SKM-1 treated with dmso at 0.1 percent for 144 hours (cell line): ENCODE data around the gene NWD2.

ENCODE experiments used
- DNase-seq: peaks from one replicate; lab custom pipeline; 2025; ENCODE audit not compliant: unreplicated experiment; lab: John Stamatoyannopoulos, UW

NWD2 gene

GRCh38 chr4:37438564-37439279, 194.2 kb downstream of the NWD2 start:
- DNase-seq: no peak

GRCh38 chr4:37439809-37440474, 195.4 kb downstream of the NWD2 start:
- DNase-seq: no peak

GRCh38 chr4:37440501-37440900, 196.0 kb downstream of the NWD2 start:
- no peak for DNase-seq

- no peak for DNase-seq
These were observed 196.9 kb downstream of the NWD2 start for GRCh38 chr4:37441231-37442061.

GRCh38 chr4:37442062-37442323, 197.4 kb downstream of the NWD2 start:
- DNase-seq: no peak

GRCh38 chr4:37443137-37443536, 198.6 kb downstream of the NWD2 start:
- DNase-seq: no peak

GRCh38 chr4:37445023-37445422, 200.5 kb downstream of the NWD2 start:
- DNase-seq: no peak

GRCh38 chr4:37446016-37446415, 201.5 kb downstream of the NWD2 start:
- DNase-seq: no peak

- DNase-seq: no peak
These were observed 203.3 kb downstream of the NWD2 start for GRCh38 chr4:37447886-37448285.

- DNase-seq: no peak
These were observed 205.8 kb downstream of the NWD2 start for GRCh38 chr4:37450309-37450708.

GRCh38 chr4:37450911-37451310, 206.4 kb downstream of the NWD2 start:
- no peak for DNase-seq

- DNase-seq: no peak
These were observed 207.1 kb downstream of the NWD2 start for GRCh38 chr4:37451656-37452055.

- DNase-seq: peak; percentile 74
These were observed 208.4 kb downstream of the NWD2 start for GRCh38 chr4:37452952-37453280.

- peak; percentile 61 for DNase-seq
These were observed 208.9 kb downstream of the NWD2 start for GRCh38 chr4:37453281-37453998.

GRCh38 chr4:37453999-37454800, 209.7 kb downstream of the NWD2 start:
- no peak for DNase-seq

- no peak for DNase-seq
These were observed 211.0 kb downstream of the NWD2 start for GRCh38 chr4:37455301-37456131.

- no peak for DNase-seq
These were observed 217.3 kb downstream of the NWD2 start for GRCh38 chr4:37461801-37462200.

GRCh38 chr4:37463033-37463856, 218.7 kb downstream of the NWD2 start:
- DNase-seq: no peak
